HG03571 (cell line): ENCODE measurements around the gene OR8G5.
"Not testable (repeated sequence)": the region's sequence is repeated elsewhere in the genome, so short reads cannot be mapped to it uniquely, and the experiment has no call there.

Experiments used
- ATAC-seq: cut with Tn5 transposase; IDR thresholded peaks from one replicate; pipeline ENCODE4 v1.9.1; 2021; ENCODE audit not compliant: unreplicated experiment

Gene OR8G5, protein sequence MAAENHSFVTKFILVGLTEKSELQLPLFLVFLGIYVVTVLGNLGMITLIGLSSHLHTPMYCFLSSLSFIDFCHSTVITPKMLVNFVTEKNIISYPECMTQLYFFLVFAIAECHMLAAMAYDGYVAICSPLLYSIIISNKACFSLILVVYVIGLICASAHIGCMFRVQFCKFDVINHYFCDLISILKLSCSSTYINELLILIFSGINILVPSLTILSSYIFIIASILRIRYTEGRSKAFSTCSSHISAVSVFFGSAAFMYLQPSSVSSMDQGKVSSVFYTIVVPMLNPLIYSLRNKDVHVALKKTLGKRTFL

DNA sequence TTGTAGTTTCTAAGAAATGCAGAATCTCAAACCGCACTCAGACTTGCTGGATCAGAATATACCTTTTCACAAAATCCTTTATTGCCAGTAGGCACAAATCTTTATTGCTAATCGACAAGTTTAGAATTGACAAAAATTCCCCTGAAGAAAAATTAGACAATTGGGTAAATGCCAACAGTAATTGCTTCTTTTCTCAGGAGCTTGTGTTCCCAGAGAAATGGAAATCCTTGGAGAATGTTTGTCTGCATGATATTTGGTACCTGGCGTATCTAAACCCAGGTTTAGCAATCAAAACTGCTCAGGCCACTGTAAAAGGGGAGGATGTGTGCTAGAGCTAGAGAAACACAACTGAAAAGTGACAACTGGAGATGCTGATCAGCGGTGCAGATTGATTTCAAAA lies at the start of gene OR8G5:
OR8G5 (plus strand) TSS at position 301 of the 400 bp plus-strand sequence. CDS start 8,556 bp downstream, outside the sequence.
- no peak for ATAC-seq

DNA sequence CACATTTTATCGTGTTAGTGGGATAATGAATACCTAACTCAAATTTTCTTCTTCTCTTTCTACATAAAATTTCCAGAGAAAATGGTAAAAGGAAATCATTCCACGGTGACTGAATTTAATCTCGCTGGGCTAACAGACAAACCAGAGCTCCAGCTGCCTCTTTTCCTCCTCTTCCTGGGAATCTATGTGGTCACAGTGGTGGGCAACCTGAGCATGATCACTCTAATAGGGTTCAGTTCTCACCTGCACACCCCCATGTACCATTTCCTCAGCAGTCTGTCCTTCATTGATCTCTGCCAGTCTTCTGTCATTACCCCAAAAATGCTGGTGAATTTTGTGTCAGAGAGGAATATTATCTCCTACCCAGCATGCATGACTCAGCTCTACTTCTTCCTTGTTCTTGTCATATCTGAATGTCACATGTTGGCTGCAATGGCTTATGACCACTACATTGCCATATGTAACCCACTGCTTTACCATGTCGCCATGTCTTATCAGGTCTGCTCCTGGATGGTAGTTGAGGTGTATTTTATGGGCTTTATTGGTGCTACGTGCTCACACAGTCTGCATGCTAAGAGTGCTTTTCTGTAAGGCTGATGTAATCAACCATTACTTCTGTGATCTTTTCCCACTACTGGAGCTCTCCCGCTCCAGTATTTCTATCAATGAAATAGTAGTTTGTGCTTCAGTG lies 48.9 kb upstream of the OR8G5 start:
- ATAC-seq: no peak

DNA sequence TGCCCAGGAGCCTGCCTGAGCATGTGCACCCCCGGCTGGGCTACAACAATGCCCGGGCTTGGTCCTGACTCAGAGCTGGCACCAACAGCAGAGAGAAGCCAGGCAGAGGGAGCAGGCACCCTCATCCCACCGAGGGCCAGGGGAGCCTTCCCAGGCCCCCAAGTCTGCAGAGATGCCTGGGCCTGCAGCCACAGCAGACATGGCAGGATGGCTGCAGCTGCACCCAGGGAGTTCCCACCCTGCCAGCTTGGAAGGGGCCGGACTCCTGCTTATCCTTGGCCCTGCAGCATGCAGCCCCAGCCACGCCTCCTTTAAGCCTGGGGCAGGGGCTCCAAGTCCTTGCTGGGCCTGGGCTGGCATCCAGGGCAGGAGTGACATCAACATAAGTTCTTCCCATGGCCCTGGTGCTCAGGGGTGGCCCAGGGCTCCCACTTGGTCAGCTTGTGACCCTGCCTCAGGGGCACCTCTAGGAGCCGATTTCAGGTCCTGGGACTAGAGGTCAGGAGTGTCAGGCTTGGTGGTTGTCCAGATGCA lies 46.3 kb upstream of the OR8G5 start:
- no peak for ATAC-seq

DNA sequence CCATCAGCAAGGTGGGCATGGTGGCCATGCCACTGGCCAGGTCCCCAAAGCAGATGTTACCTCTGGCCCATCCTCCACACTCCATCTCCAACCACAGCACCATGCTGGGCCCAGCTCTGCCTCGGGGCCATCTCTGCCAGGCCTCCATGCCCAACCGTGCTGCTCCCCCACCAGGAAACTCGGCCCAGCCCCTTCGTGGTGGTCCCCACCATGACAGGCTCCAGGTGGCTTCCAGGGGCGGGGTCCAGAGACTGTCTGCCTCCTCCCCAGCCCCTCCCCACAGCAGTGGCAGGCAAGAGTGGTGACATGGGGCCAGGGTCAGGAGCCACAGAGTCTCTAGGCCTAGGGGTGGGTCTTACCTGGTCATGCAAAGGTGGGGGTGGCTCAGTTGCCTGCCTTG lies 45.8 kb upstream of the OR8G5 start:
- ATAC-seq: no peak

DNA sequence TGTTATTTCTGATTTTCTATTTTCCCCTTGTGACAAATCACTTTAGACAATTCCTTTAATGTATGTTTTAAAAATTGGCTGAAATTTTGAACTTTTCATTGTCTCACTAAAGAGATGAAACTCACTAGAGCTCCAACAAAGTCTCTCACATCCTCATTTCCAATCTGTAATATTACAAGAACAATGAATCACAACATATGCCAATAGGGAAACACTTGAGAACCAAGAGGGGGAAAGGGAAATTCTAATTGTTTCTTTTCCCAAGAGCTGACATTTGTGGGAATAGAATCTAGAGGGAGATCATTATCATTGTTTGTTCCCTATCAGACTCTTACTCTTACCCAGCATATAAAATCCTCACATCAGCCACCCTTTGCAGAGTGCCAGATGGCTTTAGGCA lies 44.9 kb upstream of the OR8G5 start:
- ATAC-seq: no peak

DNA sequence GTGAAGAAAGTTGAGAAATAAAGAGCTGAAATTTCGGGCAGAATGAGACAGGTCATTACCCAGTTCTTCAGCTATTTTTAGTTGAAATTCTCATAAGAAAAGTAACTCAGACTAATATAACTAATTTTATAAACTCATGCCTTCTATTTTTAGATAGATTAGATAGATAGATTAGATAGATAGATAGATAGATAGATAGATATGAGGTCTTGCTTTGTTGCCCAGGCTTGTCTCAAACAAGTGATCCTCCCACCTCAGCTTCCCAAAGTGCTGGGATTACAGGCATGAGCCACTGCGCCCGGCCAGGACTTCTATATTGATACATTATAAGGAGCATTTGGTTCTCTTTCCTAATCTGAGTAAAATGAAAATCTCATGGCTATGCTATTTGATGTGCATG lies 42.1 kb upstream of the OR8G5 start:
- no peak for ATAC-seq

DNA sequence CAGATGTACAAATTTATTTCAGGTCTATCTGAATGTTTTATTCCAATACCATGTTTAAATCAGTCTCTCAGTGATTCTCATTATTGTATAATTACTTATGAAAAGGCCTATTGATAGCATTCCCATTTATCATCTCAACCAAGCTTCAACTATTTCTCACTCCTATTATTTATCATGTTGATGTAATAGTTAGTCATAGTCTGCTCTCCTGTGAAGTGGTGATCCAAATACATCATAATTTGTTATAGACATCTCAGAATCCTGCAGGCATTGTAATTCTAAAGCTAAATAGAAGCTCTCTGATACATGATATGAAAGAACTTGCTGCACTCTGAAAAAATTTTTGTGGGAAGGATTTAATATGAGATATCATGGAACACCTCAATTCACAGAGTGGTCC lies 37.0 kb upstream of the OR8G5 start:
- no peak for ATAC-seq

DNA sequence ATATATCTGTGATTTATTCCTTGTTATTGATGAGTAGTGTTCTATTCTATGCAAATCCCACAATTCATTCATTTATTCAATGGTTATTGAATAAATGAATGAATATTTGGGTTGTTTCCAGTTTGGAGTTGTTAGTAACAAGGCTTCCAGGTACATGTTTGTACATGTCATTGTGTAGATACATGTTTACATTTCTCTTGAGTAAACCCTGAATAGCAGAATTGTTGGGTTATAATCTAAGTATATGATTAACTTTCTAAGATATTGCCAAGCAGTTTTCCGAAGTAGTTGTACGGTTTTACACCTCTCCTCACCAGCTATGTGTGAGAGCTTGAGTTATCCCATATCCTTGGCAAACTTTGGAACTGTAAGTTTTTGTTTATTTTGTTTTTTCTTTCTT lies 33.8 kb upstream of the OR8G5 start:
- no peak for ATAC-seq

DNA sequence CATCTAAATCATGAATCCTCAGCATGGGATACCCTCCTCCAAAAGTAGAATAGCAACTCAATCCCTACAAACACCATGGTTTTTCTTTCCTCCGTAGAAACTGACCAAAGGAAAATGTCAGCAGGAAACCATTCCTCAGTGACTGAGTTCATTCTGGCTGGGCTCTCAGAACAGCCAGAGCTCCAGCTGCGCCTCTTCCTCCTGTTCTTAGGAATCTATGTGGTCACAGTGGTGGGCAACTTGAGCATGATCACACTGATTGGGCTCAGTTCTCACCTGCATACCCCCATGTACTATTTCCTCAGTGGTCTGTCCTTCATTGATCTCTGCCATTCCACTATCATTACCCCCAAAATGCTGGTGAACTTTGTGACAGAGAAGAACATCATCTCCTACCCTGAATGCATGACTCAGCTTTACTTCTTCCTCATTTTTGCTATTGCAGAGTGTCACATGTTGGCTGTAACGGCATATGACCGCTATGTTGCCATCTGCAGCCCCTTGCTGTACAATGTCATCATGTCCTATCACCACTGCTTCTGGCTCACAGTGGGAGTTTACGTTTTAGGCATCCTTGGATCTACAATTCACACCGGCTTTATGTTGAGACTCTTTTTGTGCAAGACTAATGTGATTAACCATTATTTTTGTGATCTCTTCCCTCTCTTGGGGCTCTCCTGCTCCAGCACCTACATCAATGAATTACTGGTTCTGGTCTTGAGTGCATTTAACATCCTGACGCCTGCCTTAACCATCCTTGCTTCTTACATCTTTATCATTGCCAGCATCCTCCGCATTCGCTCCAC lies 31.4 kb upstream of the OR8G5 start:
- not testable (repeated sequence) for ATAC-seq

DNA sequence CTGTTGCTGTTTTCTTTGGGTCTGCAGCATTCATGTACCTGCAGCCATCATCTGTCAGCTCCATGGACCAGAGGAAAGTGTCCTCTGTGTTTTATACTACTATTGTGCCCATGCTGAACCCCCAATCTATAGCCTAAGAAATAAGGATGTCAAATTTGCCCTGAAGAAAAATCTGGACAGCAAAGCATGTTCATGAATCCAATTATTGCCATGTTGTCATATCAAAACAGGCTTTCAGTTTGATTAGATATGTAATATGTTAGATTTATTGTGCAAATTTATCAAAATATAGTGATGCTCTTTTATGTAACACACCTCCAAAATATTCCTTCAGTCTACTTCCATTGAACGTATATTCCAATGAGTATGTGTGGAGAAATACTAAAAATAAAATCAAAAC lies 30.7 kb upstream of the OR8G5 start:
- no peak for ATAC-seq

DNA sequence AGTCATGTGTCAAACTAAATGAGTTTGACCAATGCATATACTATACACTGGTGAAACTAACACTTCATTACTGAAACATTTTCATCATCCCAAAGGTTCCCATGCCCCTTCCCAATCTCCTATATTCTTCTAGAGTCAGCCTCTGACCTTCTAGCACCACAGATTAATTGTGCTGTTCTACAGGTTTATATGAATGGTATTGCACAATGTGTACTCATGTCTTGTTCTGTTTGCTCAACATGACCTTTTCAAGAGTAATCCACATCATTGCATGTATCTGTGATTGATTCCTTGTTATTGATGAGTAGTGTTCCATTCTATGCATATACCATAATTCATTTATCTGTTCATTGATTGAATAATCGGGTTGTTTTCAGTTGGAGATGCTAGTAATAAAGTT lies 22.8 kb upstream of the OR8G5 start:
- no peak for ATAC-seq

DNA sequence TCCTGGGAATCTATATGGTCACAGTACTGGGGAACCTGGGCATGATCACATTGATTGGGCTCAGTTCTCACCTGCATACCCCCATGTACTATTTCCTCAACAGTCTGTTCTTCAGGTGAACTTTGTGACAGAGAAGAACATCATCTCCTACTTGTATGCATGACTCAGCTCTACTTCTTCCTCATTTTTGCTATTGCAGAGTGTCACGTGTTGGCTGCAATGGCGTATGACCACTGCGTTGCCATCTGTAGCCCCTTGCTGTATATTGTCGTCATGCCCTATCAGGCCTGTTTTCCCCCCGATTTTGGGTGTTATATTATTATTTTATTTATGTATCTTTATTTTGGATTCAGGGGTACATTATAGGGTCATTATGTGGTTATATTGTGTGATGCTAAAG lies 17.7 kb upstream of the OR8G5 start:
- ATAC-seq: no peak

DNA sequence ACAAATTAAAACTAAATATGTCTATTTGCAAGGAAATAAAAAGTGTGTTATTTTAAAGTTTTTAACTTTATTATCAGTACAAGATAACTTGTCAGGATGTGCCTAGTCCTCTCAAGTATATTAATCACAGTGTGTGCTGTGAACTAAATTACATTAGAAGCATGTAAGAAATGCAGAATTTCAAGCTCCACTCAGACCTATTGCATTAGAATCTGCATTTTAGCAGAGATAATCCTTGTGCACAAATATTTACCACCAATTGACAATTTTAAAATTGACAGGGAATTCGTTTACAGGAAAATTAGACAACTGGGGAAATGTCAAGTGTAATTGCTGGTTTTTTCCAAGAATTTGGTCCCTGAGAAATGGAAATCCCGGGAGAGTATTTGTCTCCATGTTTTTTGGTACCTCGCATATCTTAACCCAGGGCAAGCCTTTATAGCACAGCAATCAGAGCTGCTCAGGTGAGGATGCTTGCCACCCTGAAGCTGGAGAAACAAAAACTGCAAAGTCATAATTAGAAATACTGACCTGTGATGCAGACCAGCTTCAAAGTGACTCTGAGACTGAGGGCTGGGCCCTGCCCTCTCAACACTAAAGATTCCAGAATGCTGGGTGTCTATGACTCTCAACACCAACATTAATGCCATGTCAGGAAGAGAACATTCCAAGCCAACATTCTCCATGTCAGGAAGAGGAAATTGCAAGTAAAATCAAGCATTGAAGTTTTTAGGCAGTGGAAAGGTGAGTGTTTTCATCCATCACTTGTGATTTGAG lies 15.4 kb upstream of the OR8G5 start, which contains the start of gene OR8G1:
OR8G1 (plus strand) TSS at position 475 of the 777 bp plus-strand sequence. CDS start 8,581 bp downstream, outside the sequence.
- ATAC-seq: no peak

DNA sequence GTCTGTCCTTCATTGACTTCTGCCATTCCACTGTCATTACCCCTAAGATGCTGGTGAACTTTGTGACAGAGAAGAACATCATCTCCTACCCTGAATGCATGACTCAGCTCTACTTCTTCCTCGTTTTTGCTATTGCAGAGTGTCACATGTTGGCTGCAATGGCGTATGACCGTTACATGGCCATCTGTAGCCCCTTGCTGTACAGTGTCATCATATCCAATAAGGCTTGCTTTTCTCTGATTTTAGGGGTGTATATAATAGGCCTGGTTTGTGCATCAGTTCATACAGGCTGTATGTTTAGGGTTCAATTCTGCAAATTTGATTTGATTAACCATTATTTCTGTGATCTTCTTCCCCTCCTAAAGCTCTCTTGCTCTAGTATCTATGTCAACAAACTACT lies 6.3 kb upstream of the OR8G5 start:
- ATAC-seq: not testable (repeated sequence)

DNA sequence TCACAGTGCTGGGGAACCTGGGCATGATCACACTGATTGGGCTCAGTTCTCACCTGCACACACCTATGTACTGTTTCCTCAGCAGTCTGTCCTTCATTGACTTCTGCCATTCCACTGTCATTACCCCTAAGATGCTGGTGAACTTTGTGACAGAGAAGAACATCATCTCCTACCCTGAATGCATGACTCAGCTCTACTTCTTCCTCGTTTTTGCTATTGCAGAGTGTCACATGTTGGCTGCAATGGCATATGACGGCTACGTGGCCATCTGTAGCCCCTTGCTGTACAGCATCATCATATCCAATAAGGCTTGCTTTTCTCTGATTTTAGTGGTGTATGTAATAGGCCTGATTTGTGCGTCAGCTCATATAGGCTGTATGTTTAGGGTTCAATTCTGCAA lies 8.9 kb downstream of the OR8G5 start:
- not testable (repeated sequence) for ATAC-seq

DNA sequence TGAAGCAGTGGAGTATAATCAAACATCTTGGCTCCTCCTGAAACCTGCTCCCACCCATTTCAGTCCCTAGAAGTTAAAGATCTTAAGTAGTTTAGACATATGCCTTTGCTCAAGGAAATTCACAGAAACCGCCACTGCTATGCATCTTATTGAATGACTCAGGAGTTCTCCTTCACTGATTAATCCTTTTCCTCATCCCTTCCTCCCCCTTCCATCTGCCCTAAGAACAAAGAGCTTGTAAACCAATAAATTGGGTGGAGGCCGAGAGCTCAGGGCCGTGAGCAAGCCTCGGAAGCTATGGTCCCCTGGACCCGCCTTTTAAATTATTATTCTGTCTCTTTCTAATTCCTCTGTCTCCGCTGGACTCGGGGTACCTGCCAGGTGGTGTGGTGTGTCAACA lies 14.7 kb downstream of the OR8G5 start:
- ATAC-seq: not testable (repeated sequence)

DNA sequence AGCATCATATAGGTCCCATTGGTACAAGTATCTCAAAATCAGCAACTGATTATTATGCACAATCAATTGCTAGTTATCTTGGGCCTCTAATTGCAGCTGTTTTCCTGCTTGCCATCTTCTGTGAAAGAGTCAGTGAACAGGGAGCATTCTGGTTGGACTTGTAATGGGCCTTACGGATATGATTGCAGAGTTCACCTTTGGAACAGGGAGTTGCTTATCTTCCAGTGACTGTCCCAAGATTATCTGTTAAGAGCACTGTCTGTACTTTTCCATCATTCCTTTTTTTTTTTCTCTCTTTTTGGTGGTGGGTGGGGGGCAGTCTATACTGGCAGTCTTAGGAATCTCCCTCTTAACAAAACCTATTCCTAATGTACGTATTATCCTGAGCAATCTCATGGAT lies 17.8 kb downstream of the OR8G5 start:
- ATAC-seq: no peak

DNA sequence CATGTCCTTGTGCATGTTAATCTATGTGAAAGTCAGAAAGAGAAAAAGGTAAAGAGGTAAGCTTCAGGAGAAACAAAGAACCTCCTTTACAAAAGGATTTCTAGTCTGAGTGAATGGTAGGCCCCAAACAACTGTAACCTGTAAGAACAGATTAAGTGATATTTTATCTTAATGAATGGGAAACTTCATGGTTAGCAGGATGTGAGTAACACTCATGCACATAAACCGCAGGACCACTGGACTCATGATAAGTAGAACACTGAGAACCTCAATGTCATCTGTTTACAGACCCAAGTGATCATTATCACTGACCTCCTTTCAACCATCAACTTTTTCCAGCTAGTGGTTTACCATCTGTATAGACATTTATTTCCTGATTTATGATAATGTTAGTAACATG lies 19.9 kb downstream of the OR8G5 start:
- no peak for ATAC-seq

DNA sequence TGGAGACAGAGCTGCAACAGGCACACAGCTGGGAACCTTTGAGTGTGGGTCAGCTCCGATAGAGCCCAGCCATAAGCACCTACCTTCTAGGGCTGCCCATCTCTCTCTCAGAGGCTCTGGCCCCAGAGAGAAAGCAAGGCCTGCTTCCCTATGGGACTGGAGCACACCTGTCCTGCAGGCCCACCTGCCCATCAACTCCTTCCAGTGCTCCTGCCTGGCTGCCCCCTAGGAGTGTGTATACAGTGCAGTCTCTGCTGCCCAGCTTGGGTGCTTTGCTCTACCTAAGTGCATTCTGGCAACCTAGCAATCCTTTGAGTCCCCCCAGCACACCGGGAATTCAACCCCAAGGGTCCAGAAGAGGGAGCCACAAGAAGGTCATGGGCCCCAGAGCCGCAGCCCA lies 21.0 kb downstream of the OR8G5 start:
- ATAC-seq: no peak

DNA sequence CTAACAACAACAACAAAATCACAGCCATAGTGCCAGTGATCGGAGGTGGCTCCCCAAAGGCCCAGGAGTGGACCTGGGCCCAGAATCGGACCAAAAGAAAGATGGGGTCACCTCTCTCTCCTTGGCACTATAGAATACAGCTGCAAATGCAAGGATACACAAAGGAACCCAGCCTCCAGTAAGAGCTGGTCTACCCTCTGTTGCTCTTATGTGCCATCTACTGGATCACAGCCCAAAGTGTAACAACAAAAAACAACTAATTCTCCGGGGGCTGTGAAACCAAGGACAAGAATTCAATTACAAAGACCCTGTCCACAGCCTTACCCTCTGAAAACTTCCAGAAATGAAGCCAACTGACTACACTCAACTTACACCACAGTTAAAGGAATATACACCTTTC lies 21.6 kb downstream of the OR8G5 start:
- ATAC-seq: no peak

DNA sequence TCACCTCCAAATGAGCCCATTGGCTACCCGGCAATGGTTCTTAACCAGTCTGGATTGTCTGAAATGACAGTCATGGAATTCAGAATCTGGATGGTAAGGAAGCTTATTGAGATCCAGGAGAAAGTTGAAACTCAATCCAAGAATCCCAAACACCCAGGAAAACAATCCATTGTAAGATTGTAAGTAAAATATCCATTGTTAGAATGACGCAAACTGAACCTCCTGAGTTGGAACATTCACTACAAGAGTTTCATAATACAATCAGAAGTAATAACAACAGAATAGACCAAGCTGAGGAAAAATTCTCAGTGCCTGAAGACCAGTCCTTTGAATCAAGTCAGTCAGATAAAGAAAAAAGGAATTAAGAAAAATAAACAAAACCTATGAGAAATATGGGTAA lies 22.1 kb downstream of the OR8G5 start:
- no peak for ATAC-seq
